IPS-15b (cell line): Measurements from ENCODE around the gene TLN1.
A peak's percentile ranks its signal among the peaks of the same experiment; 100 is the strongest.

Experiments
- H3K27me3 ChIP-seq: one replicate; pipeline ENCODE4 v1.6.1; 2013; ENCODE audit warnings: low read length; ENCODE audit not compliant: control insufficient read depth, insufficient read depth
- H3K36me3 ChIP-seq: one replicate; pipeline ENCODE4 v1.6.1; 2013; ENCODE audit warnings: low read length; ENCODE audit not compliant: control insufficient read depth, insufficient read depth
- H3K4me1 ChIP-seq: one replicate; pipeline ENCODE4 v1.6.1; 2013; ENCODE audit warnings: mild to moderate bottlenecking, low read length; ENCODE audit not compliant: control insufficient read depth, insufficient read depth
- H3K4me3 ChIP-seq: one replicate; pipeline ENCODE4 v1.5.1; 2013; ENCODE audit warnings: low read depth, low read length
- H3K9ac ChIP-seq: one replicate; pipeline ENCODE4 v1.6.1; 2013; ENCODE audit warnings: low read depth, mild to moderate bottlenecking, low read length
- H3K9me3 ChIP-seq: one replicate; pipeline ENCODE4 v1.6.1; 2013; ENCODE audit warnings: mild to moderate bottlenecking, low read length; ENCODE audit not compliant: control insufficient read depth, insufficient read depth

The TLN1 gene

DNA sequence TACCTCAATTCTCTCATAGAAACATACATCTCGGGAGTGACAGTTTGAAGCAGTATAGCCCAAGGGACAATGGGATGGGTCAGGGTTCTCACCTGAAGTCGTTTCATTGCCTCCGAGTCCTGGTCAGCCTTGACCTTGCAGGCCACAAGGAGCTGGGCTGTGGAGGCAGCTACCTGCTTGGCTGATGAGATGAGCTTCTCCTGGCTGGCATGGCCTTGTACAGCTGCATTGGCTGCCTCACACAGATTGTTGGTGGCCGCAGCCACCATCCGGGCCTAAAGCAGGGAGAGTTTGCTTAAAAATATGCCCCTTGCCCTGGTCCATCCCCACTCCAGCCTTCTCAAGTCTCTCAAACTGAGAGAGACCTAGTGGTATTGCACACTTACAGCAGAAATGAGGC is 33.8 kb downstream of the TLN1 start:
- Histone ChIP-seq H3K4me3 (no peak overlapping the region), H3K4me1 (no peaks in the 10 kb centered on the region), H3K27me3 (no peaks in the 10 kb centered on the region), H3K36me3 (peaks cover 49% of the 10 kb centered on the region), H3K9me3 (no peaks in the 10 kb centered on the region), H3K9ac (no peak overlapping the region)

DNA sequence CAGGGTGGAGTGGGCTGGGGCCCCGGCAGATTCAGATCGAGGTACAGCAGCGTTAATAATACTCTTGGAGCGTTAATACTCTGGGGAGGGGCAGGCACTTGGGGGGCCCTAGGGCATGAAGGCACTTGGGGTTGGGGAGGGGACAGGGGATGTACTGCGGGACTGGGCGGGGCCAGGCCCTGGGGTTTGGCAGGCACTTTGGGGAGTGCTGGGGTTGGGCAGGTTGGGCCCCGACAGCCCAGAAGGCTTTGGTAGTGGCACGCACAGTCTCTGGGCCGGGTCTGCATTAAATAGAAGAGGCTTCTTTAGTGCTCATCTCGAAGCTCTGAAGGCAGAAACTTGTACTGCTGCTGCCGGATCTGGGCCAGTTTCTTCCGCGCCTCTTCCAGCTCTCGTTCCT is 34.5 kb downstream of the TLN1 start:
- Histone ChIP-seq H3K36me3 (peaks cover 42% of the 10 kb centered on the region), H3K4me1 (no peaks in the 10 kb centered on the region), H3K9me3 (no peaks in the 10 kb centered on the region), H3K27me3 (no peaks in the 10 kb centered on the region), H3K4me3 (no peak overlapping the region), H3K9ac (no peak overlapping the region)

DNA sequence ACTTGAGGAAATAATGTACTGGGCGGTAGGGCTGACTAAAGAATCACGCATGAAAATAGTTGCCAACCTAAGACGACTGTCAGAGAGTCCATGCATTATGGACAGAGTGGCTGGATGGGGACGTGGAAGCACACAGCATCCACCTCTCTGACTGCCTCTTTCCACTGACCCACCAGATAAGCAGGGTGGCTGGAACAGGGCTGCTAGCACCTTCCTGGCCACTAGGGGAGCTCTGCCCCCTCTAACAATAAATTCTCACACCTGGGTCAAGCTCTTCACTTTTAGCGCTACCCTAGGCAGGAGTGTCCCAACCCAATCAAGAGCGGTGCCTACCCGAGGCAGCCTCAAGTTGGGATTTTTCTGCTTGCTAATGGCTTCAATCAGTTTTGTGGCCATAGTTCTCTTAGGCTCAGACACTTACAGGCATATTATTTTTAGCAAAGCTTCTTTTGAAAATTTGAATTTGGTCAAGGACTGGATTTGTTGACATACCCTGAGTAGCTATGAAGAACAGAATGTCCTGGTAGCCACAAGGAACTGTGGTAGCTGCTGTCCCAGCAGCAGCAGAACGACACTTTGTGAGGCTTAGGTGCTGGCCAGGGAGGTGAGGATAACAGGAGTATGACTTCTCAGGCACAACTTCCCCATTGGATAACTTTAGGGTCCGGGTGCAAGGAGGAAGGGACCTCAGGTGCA is 35.3 kb downstream of the TLN1 start:
- Histone ChIP-seq H3K4me1 (no peaks in the 10 kb centered on the region), H3K9me3 (no peaks in the 10 kb centered on the region), H3K36me3 (peaks cover 36% of the 10 kb centered on the region)

DNA sequence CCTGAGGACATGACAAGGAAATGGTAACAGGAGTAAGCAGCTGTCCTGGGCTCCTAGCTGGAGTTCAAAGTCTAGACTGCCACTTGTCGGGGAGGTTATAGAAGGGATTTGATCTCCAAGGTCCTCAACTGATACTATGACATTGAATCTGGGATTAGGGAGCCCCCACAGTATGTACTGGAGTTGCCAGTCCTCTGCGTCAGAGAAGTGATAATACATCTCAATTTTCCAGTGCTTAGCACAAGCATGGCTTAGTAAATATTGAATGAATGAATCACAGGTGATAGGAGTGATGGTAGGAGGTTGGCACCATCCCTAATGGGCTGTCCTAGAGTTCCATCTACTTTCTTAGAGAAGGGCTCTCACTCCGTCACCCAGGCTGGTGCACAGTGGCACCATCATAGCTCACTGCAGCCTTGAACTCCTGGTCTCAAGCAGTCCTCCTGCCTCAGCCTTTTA is 36.0 kb downstream of the TLN1 start:
- Histone ChIP-seq H3K27me3 (no peaks in the 10 kb centered on the region), H3K4me1 (no peaks in the 10 kb centered on the region), H3K9me3 (no peaks in the 10 kb centered on the region), H3K9ac (no peak overlapping the region), H3K4me3 (no peak overlapping the region), H3K36me3 (peaks cover 33% of the 10 kb centered on the region)

More for the DNA sequence above, 35.3 kb downstream of the TLN1 start:
- no peak overlapping the region for H3K4me3 ChIP-seq
- H3K27me3 ChIP-seq, result no peaks in the 10 kb centered on the region
- no peak overlapping the region for H3K9ac ChIP-seq

DNA sequence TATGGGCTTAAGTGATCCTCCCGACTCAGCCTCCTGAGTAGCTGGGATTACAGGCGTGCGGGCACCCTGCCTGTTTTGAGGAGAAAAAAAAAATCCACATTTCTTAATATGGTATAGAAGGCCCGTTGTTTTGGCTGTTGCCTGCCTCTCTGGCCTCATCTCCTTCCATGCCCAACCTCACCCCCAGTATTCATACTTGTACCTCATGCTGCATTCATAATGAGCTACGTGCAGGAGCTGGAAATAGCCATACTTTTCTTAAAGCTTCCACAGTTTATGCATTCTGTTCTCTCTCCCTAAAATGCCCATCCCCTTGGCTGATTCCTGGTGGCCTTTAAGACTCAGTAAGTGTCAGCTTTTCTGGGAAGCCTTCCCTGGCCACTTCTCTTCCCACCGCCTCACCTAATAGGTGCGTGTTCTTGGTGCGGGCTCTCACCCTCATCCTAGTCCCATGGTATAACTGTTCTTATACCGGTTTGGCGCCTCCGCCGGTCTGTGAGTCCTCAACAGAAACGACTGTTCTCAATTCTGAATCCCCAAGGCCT is 40.2 kb downstream of the TLN1 start:
- Histone ChIP-seq H3K27me3 (no peaks in the 10 kb centered on the region), H3K9ac (no peak overlapping the region), H3K36me3 (peaks cover 13% of the 10 kb centered on the region), H3K4me1 (peaks cover 10% of the 10 kb centered on the region), H3K4me3 (peak overlapping the region; percentile 79), H3K9me3 (no peaks in the 10 kb centered on the region)

DNA sequence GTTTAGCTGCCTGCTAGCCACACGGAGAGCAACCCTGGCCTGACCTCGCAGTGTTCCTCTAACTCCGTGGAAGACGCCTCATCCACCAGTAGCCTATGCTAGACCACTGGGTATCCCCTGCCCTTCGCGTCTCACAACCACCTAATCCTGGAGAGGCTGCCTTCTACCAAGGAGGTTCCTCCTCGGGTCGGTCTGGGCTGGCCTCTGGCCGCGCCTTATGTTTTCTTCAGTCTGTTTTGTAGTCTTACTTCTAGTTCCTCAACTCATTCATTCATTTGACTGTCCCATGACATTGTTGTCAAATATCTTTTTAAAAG is 40.7 kb downstream of the TLN1 start:
- Histone ChIP-seq H3K9ac (peak overlapping the region; percentile 37), H3K36me3 (peaks cover 15% of the 10 kb centered on the region), H3K27me3 (no peaks in the 10 kb centered on the region), H3K4me3 (peak overlapping the region; percentile 79), H3K9me3 (no peaks in the 10 kb centered on the region), H3K4me1 (peaks cover 10% of the 10 kb centered on the region)

DNA sequence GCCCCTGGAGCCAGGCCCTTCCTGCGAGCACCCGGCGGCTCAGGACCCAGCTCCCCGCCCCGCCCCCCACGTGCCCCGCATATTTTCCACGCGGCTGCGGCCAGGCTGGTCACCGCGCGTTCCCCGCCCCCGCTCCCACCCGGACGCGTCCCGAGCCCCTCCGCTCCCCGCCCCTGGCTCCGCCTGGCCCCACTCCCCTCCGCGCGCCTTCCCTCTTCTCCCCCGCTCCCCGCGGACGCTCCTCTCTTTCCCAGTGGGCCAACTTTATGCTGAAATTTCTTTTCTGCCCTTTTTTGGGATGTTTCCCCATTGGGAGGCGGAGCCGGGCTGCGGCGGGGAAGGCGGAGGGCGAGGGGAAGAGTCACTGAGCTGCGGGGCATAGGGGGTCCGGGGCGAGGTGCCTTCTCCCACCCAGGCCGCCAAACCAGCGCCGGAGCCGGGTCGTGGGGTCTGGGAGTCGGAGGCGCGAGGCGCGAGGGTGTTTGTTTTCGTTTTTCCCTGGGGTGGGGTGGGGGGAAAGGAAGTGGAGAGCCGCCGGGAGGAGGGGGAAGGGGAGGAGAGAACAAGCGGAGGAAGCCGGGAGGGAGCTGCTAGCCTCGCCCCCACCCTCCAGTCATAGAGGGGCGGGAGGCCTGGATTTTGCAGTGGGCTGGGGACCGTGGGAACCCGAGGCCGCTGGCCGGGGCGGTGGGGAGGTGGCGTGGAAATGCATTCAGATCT is 41.2 kb downstream of the TLN1 start:
- Histone ChIP-seq H3K4me1 (peaks cover 10% of the 10 kb centered on the region), H3K9me3 (no peaks in the 10 kb centered on the region), H3K9ac (peak overlapping the region; percentile 37), H3K36me3 (peaks cover 15% of the 10 kb centered on the region), H3K27me3 (no peaks in the 10 kb centered on the region), H3K4me3 (peak overlapping the region; percentile 81)

DNA sequence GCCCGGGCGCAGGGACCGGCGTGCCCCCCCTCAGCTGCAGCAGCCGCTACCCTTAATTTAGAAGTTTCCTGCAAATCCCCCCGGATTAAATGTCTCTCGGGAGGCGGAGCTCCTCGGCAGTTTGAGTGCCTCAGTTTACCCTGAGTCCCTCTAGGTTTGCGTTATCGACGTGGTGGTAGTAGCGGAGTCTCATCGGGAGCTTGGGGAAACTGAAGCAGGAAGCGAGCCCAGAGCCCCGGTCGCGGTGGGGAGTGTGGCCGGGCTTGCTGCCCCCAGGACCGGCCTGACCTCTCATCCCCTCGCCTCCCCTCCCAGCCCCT is 41.7 kb downstream of the TLN1 start:
- Histone ChIP-seq H3K27me3 (no peaks in the 10 kb centered on the region), H3K36me3 (peaks cover 19% of the 10 kb centered on the region), H3K4me1 (peaks cover 10% of the 10 kb centered on the region), H3K9ac (peak overlapping the region; percentile 12), H3K9me3 (no peaks in the 10 kb centered on the region), H3K4me3 (peak overlapping the region; percentile 81)

DNA sequence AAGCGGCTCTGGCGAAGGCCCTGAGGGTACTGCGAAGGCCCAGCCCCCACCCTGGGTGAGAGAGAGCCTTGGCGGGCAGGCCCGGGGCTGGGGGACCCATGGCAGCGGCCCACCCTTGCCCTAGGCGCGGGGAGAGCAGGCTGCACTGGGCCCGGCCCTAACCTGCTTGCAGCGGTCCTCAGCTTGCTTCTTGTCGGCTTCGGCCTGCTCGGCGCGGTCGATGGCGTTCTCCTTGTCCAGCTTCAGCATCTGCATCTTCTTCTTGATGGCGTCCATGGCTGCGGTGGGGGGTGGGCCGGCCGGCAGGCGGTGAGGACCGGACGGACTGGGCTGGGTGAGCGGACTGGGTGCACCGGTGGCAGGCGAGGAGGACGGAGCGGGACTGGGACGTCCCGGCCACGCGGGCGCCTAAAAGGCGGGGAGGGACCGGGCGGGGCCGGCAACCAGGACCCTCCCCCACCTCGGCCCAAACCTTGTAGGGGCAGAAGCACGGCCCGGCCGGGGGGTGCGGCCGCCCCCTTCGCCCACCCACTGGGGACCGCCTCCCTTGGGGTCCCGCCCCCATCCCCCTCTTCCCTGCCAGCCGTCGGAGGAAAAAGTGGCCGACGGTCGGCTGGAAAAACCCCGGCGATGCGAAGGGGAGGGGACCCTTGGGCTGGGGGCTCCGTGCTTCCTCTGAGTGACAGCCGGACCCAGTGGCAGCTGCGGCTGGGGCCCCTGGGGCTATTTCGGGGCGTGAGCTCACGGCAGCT is 42.3 kb downstream of the TLN1 start, which contains the start of gene TPM2:
TSS of gene TPM2 (minus strand) at position 384 of the 752 bp plus-strand sequence. CDS start at position 276, 108 bp downstream.
- H3K36me3 ChIP-seq, result peaks cover 24% of the 10 kb centered on the region
- no peaks in the 10 kb centered on the region for H3K27me3 ChIP-seq
- H3K4me1 ChIP-seq, result peaks cover 10% of the 10 kb centered on the region
- no peaks in the 10 kb centered on the region for H3K9me3 ChIP-seq
- H3K9ac ChIP-seq, result peak within 1 kb of the TSS; percentile 92
- peak within 1 kb of the TSS; percentile 81 for H3K4me3 ChIP-seq

DNA sequence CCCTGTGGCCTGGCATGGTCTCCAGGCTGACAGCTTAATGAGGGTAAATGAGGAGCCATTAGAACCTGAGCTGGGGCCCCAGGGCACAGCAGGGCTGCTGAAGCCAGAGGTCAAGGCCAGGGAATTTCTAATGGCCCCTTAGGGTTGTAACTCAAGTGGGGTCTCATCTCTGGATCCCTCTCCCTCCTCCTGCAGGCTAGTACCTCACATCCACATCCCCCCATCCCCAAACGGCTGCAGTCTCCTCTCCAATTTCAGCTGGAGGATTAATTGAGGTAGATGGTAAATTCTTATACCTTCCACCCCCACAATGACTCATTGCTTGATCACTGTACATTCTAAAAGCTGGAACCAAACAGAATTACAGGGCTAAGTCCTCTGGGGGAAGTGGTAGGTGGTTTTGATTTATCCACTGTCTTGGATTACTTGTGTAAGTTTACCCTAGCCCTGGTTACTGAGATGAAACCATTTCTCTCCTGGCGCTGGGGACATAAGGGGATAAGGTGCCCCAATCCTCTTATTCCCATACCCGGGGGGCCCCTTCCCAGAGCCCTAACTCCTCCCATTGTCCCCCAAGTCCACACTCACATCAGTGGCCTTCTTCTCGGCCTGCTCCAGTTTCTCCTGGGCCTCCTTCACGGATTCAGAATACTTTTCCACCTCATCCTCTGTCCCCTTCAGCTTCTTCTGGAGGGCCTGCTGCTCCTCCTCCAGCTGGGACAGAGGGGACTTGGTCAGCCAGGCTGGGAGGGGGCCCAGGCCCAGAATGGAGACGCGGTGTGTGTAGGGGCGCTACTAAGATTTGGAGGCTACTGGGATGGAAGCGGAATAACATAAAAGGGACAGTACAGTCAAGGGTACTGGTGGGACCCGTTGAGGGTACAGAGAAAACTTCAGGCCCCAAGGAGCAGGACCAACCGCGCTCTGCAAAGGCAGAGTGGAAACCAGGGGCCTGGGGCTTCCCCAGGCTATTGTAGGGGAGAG is 43.1 kb downstream of the TLN1 start:
- H3K9ac ChIP-seq, result peak overlapping the region; percentile 92
- H3K9me3 ChIP-seq, result no peaks in the 10 kb centered on the region
- peaks cover 33% of the 10 kb centered on the region for H3K36me3 ChIP-seq
- H3K4me3 ChIP-seq, result peak overlapping the region; percentile 81
- H3K4me1 ChIP-seq, result peaks cover 10% of the 10 kb centered on the region
- H3K27me3 ChIP-seq, result no peaks in the 10 kb centered on the region
